NCI-H1092 treated with DMSO at 0.1 percent for 48 hours (cell line): ENCODE data around the gene LRRC72.
A peak's percentile ranks its signal among the peaks of the same experiment; 100 is the strongest.
"Not testable (repeated sequence)": the region's sequence is repeated elsewhere in the genome, so short reads cannot be mapped to it uniquely, and the experiment has no call there.

Source experiments
- DNase-seq: peaks from one replicate; lab custom pipeline; 2025; lab: John Stamatoyannopoulos, UW

The LRRC72 gene

DNA sequence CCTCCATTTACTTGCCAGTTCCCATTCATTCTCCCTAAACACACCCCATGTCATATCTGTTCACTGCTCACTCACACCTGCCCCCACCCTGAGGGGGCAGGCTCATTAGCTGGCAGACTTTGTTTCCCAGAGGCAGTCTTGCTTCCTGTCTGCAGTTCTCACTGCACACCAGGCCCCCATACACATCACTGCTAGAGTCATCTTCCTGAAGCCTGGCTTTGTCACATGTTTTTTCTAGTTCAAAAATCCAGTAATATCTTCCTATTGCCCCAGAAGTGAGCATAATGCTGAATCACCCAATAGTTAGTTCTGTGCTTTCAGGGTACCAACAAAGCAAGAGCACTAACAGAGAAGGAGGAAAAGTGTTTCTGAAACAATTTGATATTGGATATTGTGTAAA, 1.9 kb downstream of the LRRC72 start:
- no peak for DNase-seq

DNA sequence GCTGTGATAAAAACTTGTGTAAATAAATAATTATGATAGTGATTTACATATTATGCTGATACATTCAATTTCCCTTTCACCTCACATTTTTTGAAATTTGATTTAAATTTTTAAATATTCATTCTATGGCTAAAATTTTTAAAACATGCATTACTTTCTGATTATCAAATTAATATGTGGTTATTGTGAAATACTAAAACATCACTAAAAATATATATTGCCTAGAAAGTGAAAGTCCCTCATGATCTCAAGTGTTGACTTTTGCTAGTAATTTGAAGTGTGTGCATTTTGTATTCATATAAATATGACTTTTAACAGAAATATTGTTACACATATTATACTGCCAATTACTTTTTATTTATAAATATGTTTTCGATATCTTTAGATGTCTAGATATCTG, 3.1 kb downstream of the LRRC72 start:
- DNase-seq = no peak

DNA sequence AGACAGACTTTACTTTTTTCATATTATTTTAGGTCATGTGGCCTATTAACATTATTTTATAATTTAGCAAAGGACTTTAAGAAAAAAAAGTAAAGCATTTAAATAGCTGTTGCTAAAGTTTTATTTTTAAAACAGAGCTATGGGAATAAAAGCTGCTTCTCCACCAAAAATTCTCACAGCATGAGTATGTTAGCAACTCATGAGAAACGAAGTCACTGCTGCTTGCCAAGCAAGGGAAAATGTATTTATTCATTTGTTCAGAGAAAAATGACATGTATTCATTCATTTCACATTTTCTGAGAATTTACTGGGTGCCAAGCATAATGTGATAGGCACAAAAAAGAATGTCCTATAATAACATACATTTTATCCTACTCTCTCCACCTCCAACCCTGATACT, 5.1 kb downstream of the LRRC72 start:
- no peak for DNase-seq

DNA sequence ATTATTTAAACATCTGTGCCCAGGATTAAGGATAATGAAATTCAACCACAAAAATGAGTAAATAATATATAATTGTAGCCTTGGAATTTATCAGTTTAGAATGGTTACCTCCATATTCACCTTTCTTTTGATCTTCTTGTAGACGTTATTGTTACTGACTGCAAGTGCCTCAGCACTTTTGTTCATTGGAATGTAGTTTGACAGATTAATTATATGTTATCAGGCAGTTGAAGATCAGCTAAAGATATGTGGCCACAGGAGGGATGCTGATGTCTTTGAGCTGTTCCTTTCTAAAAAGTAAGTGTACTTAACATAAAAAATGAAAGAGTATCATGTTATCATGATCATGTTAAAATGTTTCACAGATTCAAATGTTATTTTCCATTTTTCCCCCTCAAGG, 5.6 kb downstream of the LRRC72 start:
- no peak for DNase-seq

DNA sequence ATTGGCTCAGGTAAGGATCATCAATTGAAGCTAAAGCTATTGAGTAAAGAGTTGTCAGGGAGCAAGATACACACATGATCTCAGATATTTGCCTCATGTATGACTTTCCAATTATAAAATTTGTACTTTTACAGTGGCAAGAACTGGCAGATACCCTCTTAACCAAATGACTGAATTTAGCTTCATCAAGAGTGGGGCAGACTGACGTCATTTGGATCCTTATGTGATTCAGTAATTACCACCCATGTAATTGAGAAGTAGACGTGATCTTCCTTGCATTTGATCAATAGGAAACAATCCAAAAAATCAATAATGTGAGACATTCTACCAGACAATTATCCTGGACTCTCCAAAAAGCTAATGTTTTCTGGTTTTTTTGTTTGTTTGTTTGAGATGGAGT, 8.9 kb downstream of the LRRC72 start:
- DNase-seq = no peak

DNA sequence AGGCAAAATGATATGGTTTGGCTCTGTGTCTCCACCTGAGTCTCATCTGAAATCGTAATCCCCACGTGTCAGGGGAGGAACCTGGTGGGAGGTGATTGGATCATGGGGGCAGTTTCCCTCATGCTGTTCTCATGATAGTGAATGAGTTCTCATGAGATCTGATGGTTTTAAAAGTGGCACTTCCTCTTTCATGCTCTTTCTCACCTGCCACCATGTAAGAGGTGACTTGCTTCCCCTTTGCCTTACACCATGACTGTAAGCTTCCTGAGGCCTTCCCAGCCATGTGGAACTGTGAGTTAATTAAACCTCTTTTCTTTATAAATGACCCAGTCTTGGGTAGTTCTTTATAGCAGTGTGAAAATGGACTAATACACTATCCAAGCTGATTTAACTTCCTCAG, 13.9 kb downstream of the LRRC72 start:
- not testable (repeated sequence) for DNase-seq

DNA sequence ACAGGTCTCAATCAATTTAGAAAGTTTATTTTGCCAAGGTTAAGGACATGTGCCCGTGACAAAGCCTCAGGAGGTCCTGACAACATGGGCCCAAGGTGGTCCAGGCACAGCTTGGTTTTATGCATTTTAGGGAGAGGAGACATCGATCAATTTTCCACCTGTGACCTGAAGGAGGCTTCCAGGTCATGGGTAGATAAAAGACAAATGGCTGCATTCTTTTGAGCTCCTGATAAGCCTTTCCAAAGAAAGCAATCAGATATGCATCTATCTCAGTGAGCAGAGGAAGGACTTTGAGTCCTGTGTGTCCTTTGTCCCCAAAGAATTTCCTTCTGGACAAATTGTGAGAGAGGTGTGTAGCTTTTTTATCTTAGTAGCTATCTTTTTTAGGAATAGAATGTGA, 15.8 kb downstream of the LRRC72 start:
- no peak for DNase-seq

DNA sequence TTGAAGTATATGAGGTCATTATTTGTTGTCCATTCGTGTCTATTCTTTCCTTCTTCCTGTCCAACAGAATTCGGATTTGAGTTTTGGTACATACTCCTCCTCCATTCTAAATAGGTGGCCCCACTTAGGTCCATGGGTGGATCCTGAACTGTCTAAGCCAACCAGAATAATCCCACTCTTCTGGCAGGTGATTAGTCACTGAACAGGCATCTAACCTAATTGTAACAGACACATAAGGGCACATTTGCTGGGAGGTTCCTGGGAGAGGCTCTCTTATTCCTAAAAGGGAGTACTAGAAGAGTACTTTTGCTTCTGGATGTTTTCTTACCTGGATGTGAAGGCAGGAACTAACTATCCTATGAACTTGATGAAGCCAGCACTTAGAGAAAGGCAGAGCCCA, 16.8 kb downstream of the LRRC72 start:
- DNase-seq = no peak

DNA sequence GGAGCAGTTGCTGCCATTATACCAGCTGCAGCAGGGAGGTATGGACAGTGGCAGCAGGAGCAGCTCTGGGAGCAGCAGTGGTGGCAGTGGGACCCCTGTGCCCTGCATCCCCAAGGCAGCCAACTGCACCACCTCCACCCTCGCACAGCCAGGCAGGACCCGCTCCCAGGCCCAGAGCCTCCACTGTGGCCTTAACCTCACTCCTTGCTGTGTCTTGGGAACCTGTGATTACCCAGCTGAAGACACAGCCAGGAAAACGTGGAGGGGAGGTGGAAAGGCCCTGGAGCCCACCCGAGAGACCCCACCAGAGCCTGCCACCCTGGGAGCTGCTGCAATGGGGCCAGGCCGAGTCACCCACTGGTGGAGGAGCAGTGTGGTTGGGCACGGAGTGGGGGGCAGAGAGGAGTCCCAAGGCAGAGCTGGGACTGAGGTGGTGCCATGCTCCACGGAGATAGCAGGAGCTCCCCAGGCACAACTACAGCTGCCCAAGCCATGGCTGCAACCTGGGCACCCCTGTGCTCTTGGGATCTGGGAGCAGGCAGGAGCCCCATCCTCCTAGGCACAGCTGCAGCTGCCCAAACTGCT, 20.4 kb downstream of the LRRC72 start:
- DNase-seq = no peak

DNA sequence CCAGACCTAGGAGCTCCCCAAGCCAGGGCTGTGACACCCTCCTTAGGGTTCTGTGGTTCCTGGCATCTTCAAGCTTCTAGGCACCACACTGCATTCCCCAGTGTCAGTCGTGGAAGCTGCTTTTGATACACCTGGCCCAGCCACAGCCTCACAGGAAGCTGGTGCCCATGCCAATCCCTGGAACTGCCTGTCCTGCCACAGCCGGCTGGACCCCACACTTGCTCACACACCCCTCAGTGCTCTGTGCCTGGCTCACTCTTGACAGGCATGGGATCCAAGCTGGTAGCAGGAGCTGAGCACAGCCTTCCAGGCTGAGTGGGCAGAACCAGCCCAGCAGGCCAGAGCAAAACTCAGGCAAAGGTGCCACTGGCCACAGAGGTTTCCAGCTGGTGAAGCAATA, 21.8 kb downstream of the LRRC72 start:
- DNase-seq = no peak

DNA sequence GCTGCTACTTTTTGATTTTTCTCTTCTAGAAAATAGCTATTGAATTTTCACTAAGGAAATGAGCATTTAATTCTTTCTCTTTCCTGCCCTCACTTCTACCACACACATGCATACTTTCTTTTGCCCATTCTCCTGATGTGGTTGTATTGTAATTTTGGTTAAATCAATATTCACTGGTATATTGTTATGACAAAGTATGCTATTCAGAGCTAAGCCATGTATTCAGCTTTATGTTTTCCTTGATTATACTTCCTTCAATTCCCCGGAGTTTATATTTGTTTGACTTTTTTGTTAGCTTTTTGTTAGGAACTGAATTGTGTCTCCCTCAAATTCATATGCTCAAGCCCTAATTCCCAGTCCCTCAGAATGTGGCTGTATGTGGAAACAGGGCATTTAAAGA, 24.0 kb downstream of the LRRC72 start:
- no peak for DNase-seq

DNA sequence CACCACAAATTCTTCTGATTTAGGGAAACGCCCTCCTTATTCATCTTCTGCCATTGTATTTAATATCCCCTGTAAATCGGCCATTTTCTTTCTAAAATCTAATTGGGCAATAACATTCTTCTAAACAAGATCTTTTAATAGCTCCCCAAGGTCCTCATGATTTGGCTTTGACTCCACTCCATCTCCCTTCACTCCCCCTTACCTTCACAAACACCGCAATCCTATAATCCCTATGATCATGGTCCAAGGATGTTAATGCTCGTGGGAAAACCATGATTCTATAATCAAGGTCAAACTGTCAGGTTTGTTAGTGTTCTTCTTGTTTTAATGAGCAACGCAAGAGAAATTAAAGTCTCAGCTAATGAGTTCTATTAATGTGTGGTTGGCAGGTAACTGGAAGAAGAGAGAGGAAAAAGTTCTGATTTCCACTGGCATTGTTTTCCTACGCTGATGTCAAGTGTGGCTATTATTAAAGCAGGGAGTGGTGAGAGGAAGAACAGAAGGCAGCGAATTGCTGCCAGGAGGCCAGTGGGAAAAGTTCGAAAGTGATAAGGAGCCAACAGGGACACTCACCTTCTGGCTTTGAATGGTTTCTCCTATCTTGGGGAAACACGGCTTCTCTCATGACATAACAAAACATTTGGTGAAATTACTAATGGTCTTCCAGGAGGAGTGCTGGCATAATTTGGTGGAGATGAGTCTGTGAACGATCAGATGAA, 28.1 kb downstream of the LRRC72 start:
- no peak for DNase-seq

DNA sequence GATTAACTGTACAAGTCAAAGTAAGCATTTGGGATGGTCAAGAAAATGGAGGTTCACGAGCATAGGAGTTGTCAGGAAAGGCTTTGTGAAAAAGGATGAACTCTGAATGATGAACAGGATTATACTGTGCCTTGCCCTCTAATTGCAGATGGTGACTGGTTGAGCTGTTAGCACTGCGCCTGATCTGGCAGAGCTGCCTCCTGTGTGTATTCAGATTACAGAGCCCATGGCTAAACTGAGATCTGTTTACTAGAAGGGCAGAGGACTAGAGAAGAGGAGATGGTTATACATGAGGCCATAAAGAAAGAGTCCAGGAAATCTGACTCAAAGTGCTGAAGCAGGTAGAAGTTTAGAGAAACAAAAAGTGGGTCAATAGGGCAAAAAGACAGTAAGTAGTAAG, 29.7 kb downstream of the LRRC72 start:
- DNase-seq = no peak

DNA sequence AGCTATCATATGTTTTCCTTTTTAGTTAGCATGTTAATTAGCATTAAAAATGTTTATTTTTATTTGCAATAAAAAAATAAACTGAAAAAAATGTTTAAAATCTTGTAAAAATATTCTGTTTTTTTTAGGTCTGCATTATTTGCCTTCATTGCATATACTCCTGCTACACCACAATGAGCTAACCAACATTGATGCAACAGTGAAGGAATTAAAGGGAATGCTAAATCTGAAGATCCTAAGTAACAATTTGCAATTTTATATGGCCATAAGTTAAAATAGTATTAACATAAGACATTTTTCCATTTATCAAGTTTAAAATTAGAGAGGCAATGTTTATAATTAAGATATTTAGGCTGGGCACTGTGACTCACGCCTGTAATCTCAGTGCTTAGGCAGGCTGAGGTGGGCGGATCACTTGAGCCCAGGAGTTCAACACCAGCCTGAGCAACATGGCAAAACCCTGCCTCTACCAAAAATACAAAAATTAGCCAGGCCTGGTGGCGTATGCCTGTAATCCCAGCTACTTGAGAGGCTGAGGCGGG, 32.2 kb downstream of the LRRC72 start:
- DNase-seq = no peak

DNA sequence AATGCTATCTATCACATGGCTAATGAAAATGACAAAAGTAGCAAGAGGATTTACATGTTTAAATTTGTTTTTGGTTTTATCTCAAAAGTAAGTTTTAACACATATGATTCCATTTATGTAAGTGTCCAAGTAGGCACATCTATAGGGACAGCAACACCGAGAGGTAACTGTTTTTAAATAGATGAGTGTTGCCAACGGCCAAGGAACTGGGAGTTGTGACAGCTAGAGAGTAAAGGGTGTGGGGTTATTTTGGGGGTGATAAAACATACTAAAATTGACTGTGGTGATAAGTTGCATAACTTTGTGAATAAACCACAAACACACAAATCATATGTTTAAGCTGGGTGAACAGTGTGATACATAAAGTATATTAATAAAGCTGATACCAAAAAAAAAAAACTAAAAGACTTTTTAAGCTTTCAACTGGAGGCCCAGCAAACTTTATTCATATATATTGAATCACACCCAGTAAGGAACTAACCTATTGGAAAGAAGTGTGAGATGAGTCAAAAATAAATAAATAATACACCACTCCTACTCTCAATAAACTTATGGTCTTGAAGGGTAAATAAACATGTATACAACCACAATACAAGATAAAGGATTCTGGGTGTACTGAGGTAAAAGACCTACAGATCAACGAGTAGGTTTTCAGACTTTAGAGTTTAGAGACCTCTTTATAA, 33.0 kb downstream of the LRRC72 start:
- no peak for DNase-seq

DNA sequence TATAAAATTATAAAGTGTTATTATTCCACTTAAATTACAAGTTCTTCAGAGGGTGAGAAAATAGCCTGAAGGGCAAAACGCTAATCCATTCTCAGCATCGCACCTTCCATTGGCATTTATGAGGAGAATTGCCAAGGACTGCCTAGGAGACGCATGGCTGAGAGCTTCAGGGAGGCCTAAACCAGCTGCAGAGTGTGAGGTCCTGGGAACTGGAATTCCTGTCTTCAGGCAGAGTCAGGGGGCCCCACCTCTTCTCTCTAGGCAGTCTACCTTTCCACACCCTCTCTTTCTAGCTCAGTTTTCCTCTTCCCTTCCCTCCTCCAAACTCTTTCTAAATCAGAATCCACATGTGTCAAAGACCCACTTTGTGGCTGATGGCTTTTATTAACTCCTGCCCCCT, 35.3 kb downstream of the LRRC72 start:
- DNase-seq = no peak

DNA sequence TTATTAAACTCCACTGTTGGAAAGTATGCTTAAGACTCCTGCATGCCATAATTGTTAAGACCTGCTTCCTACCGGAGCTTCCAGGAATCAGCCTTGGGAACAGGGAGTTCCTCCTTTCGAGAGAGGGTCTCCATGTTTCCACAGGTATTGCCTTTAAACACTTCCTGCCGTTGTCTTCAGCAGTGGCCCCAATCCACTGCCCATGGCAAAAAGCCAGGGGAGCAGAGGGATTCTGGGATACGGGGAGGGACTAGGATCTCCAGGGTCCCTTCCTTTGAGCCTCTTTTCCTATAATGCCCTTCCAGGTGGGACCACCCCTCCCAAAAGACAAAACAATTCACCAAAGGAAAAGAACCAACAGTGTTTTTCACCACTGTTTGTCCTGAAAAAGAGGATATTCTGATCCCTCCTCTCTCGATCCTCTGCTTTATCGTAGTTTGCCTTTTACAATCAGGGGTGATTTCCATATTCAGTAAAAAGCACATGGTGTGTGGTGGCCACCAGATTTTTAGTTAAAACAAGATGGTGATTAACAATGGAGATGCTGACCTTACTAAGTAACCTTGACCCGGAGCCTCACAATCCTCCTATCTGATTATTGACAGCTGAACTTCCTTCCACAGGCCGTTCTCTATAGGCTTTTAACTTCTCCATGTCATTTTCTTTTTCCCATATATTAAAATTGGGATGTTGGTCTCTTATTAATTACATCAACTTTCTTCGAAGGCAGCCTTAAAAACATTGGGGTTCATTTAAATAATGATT, 36.0 kb downstream of the LRRC72 start:
- no peak for DNase-seq

DNA sequence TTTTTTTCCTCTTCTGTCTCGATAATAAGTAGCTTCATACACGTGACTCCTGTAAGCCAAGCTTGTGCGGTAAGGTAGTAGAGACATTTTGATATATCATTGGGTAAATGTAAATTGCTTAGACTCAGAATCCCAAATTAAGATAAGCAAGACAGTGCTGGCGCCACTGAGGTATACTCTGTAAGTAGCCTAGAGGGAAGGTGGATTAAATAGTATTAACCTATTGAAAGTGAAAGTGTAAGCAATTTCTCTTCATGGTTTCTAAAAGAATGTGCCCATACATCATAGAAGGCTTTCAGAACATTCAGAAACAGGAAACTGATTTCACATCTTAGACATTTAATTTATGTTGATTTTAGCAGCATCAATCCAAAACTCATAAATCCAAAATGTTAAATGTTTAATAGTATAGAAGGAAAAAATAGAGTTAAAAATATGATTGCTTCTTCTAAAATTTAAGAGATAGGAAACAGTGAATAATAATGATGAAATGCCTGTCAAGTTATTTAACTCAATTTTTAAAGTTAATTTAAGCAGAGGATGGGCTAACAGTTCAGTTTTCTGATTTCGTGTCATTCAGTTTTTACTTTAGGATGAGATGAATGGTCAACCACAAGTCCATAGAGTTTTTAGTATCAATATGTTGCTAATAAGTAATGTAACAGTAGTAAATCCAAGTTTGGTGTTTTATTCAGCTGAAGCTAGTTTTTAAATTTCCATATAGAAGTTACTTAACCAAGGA, 36.8 kb downstream of the LRRC72 start:
- DNase-seq = no peak

DNA sequence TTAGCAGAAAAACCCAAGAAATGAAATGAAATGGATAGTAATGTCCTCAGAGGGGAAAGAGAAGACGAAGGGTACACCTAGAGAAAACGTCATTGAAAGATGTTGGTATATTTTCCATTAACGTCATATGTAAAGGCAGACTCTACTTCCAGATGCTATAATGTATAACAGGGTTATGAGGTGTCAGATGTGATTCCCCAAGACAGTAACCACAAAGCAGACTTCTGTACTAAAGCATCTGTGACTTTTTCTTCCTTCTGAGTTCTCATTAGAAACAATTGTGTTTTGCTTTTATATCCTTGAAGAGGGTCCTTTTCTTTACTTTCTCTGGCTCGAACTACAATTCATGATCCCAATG, 37.4 kb downstream of the LRRC72 start:
- no peak for DNase-seq

DNA sequence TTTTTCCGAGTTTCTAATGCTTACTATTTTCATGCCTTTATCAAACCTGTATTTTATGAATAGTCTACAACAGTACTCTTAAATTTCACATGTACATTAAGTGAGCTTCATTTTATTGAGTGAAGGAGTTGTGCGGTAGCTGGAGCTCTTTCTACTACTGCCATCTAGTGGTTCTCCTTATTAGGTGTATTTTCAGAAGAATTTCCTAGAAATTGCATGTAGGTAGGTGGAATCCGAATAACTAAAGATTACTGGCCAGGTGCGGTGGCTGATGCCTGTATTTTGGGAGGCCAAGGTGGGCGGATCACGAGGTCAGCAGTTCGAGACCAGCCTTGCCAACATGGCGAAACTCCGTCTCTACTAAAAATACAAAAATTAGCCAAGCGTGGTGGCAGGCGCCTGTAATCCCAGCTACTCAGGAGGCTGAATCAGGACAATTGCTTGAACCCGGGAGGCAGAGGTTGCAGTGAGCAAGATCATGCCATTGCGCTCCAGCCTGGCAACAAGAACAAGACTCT, 38.3 kb downstream of the LRRC72 start:
- DNase-seq = peak; percentile 83

DNA sequence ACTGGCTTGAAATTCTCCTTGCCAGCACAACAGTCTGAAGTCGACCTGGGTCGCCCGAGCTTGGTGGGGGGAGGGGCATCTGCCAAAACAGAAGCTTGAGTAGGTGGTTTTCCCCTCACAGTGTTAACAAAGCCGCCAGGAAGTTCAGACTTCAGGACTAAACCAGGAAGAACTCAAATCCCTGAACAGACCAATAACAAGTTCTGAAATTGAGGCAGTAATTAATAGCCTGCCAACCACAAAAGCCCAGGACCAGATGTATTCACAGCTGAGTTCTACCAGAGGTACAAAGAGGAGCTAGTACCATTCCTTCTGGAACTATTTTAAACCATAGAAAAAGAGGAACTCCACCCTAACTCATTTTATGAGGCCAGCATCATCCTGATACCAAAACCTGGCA, 45.3 kb downstream of the LRRC72 start:
- DNase-seq = no peak

DNA sequence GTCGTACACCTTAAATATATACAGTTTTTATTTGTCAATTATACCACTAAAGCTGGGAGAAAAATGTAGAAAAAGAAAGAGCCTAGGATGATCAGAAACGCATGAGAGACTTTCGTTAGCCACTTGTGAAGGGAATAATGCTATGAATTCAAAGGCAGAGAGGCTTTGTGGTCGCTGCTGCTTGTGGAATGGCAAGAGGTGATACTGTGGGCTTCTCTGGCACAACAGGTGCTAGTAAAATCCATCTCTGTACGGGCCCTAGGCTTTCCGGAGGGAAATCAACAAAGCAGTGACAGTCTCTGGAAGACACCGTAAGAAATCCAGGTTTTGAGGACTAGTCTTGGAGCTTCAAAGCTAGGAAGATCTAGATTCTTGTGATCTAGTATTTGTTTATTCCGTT, 52.6 kb downstream of the LRRC72 start:
- no peak for DNase-seq
